NCI-H128 (cell line): ENCODE results near the gene ELAC1.

Experiments used
- DNase-seq: peaks from one replicate; lab custom pipeline; 2025; ENCODE audit not compliant: unreplicated experiment; lab: John Stamatoyannopoulos, UW

ELAC1 gene

DNA sequence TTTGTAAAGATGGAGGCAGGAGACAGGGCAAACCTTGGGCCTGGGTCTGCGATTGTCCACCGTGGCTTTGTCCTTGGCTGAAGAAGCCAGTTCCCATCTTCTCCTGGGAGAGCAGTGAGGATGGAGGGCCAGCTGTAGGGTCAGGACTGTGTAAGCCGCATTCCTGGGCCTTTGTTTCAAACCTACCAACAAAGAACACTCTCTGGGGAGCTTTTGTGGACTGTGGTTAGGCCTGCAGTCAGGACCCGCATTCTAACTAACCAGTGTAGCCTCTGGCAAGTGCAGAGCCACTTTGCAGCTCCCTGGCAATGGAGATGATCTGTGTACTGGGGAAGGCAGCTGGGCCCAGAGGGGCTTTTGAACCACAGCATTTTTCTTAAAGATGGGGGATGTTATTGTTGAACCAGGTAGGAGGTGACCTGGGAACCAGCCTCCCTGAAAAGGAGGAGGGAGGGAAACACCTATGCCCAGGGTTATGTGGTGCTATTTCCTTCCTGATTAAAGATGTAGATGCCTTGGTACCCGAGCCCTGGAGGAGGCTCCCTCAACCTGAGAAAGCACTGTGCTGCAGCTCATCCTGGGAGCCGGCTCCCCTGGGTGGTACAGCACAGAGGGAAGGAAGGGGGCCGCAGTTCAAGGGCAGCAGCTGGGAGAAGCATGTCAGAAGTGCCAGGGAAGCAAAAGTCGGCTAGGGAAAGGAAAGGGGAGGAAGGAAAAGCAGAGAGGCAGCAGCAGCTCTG is 49.5 kb downstream of the ELAC1 start:
- DNase-seq, result no peak

DNA sequence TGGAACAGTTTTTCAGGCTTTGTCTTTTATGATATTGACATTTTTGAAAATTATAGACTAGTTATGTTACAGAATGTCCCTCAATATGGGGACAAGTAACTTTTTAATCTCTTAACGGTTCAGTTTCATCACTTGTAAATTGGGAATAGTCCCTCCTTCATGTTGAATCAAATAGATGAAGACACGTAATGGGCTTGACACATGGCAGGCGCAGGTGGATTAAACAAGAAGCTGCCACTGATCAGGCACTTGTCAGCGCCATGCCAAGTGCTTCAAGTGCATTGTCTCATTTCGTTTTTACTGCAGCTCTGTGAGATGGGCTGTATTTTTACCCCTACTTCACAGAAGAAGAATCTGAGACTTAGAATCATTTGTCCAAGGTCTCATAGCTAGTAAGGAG is 52.7 kb downstream of the ELAC1 start:
- no peak for DNase-seq

DNA sequence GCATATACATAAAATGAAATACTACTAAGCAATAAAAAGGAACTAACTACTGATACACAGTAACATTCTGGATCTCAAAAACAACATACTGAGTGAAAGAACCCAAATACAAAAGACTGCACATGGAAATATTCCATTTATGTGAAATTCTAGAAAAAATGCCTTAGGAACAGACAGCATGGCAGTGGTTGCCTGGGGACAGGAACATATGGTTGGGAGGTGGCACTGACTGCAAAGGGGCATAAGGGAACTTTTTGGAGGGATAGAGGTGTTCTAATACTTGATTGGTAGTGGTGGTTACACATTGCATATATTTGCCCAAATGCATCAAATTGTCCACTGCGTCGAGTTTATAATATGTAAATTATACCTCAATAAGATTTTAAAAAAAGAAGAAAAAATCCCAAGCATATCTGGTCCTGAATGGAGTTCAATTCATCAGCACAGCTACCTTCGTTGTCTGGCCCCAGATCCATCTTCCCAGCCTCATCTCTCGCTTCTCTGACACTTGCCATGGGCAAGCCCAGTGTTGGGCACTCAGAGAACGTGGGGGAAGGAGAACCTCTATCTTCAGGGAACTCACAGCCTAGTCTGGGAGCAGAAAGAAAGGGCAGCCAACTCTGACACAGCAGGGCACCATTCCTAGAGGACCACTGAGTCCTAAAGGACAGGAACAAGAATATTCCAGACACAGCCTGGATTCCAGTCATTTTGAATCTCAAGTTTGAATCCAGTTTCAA is 53.6 kb downstream of the ELAC1 start:
- no peak for DNase-seq

DNA sequence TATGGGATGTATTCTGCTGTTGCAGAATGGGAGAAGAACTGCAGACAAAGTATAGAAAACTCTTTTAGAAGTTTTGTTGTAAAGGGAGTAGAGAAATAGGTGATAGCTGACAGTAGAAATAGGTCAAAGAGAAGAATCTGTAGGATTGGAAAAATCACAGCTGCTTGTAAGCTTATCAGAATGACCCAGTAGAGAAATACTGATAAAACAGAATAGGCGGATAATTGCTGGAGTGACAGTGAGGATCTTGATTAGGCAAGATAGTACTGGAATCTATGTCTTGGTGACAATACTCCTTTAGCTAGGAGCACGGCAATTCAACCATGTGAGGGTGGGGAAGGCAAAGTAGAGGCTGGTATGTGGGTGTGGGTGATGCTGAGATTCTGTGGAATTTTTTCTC is 57.7 kb downstream of the ELAC1 start:
- no peak for DNase-seq

GRCh38 chr18:51028201-51028805 is 60.5 kb downstream of the ELAC1 start:
- no peak for DNase-seq

DNA sequence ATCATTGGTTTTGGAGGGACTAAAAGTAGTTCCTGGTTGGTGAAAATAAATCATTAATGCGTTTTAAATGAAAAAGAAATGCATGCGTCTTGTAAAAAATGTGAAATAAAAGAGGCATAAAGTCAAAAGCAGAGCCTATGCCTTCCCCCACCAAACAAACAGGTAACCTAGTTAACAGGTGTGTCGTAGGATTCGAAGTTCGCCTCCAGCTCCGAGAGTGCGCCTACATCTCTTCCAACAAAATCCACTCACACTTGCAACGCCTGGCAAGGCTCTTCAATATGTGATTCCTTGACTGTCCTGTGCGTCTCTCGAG is 61.5 kb downstream of the ELAC1 start:
- no peak for DNase-seq

DNA sequence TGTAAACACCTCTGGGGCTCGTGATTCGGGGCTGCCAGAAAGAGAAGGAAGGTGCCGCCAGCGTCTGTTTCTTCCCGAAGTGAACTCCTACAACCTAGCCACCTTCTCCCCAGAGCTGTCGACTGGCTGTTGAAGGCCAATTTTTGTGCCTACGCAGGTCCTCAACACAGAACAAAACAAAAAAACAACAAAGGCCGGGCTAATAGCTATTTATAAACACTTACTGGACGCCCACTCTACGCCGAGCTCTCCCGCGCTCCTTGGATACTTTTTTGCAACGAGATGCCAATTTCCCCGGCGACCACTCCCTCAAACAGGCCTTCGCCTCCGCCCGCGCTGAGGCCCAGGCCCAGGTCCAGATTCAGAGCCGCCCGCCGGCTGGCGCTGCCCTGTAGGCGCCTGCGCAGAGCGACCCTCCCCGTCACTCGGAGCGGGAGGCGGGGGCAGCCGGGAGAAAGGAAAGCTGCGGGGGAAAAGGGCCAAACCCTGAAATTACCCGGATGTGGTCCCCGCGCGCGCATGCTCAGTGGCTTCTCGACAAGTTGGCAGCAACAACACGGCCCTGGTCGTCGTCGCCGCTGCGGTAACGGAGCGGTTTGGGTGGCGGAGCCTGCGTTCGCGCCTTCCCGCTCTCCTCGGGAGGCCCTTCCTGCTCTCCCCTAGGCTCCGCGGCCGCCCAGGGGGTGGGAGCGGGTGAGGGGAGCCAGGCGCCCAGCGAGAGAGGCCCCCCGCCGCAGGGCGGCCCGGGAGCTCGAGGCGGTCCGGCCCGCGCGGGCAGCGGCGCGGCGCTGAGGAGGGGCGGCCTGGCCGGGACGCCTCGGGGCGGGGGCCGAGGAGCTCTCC is 62.1 kb downstream of the ELAC1 start, which contains the start of gene SMAD4:
SMAD4 (plus strand) TSS at position 520 of the 843 bp plus-strand sequence. CDS start 16,834 bp downstream, outside the sequence.
- DNase-seq, result peak; percentile 98

GRCh38 chr18:51030537-51031258 is 62.9 kb downstream of the ELAC1 start:
- DNase-seq, result peak; percentile 39

DNA sequence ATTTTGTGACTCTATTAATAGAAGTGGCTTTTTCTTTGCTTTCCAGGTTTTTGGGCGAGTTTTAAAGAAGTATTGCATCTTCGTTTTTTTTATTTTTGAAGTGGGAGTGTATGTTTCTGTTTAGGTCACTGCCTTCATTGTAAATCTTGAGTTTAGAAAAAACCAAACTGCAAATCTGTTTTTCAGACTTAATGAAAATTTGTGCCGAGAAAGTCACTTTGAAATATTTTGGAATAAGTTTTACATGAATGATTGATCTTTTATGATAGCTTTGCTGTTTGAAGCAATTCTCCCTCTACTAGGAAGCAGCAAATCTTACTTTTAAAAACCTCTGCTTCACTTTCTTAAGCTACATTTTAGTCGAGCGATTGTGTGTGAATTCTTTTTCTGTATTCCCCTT is 64.4 kb downstream of the ELAC1 start:
- DNase-seq, result no peak

- DNase-seq, result no peak
Measured at GRCh38 chr18:51037230-51037629, 69.4 kb downstream of the ELAC1 start.
